Transverse colon (tissue), 3 donors: Measurements from ENCODE around the gene PRKCE.

Experiments used
- POLR2A ChIP-seq: fragments of 450-650 bp; IDR thresholded peaks from one replicate; pipeline ENCODE4 v1.6.1; 2016; ENCODE audit warnings: antibody characterized with exemption, mild to moderate bottlenecking, moderate library complexity
- TF ChIP-seq, protein P1 (sequence below), 5 experiments: fragments of 200-600 bp in 3 of 5; fragments of 450-650 bp in 2 of 5; sonication (generic) in 3 of 5; IDR thresholded peaks; 1 replicate in 2 of 5; 2 replicates in 3 of 5; pipeline ENCODE4 v1.5.1; 2016 to 2017; ENCODE audit warnings: antibody characterized with exemption in 5 of 5, inconsistent platforms in 3 of 5, mild to moderate bottlenecking in 2 of 5, moderate library complexity in 1 of 5

- no peak for TF ChIP-seq POLR2A
- TF ChIP-seq, protein P1, sequence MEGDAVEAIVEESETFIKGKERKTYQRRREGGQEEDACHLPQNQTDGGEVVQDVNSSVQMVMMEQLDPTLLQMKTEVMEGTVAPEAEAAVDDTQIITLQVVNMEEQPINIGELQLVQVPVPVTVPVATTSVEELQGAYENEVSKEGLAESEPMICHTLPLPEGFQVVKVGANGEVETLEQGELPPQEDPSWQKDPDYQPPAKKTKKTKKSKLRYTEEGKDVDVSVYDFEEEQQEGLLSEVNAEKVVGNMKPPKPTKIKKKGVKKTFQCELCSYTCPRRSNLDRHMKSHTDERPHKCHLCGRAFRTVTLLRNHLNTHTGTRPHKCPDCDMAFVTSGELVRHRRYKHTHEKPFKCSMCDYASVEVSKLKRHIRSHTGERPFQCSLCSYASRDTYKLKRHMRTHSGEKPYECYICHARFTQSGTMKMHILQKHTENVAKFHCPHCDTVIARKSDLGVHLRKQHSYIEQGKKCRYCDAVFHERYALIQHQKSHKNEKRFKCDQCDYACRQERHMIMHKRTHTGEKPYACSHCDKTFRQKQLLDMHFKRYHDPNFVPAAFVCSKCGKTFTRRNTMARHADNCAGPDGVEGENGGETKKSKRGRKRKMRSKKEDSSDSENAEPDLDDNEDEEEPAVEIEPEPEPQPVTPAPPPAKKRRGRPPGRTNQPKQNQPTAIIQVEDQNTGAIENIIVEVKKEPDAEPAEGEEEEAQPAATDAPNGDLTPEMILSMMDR (IDR thresholded peaks at IDR 0.05): no peak
Observed at GRCh38 chr2:45890819-45891218, 239.3 kb downstream of the PRKCE start.
